Spinal cord (tissue), 10 donors: Measurements from ENCODE around the gene TRAPPC12. TPM values are rescaled to one million over a fixed set of nuclear protein-coding genes. Genes with fewer than 3 reads are reported as not detected.

Experiments used
- DNase-seq, 6 donors: peaks; one replicate each; pipeline versions ENCODE4 v3.0.0 to v3.0.0-alpha.2; 2013 to 2015; ENCODE audit warnings: low spot score in 6 of 6, low read depth in 4 of 6
- H3K27ac ChIP-seq: one replicate; pipeline ENCODE4 v1.5.1; 2013; ENCODE audit warnings: low read depth, low read length, control low read depth
- H3K27me3 ChIP-seq: one replicate; pipeline ENCODE4 v1.6.1; 2013; ENCODE audit warnings: low read length; ENCODE audit not compliant: control insufficient read depth, insufficient read depth
- H3K36me3 ChIP-seq: one replicate; pipeline ENCODE4 v1.6.1; 2013; ENCODE audit warnings: low read length; ENCODE audit not compliant: control insufficient read depth, insufficient read depth
- H3K4me1 ChIP-seq: one replicate; pipeline ENCODE4 v1.6.1; 2013; ENCODE audit warnings: low read length; ENCODE audit not compliant: control insufficient read depth, insufficient read depth
- H3K4me3 ChIP-seq: one replicate; pipeline ENCODE4 v1.5.1; 2013; ENCODE audit warnings: low read depth, low read length, control low read depth
- H3K9me3 ChIP-seq: one replicate; pipeline ENCODE4 v1.6.1; 2013; ENCODE audit warnings: low read length; ENCODE audit not compliant: control insufficient read depth, insufficient read depth
- WGBS: methylation state at CpG from one replicate; pipeline ENCODE4 v1.1.5; 2013; ENCODE audit warnings: missing lambda C conversion rate; ENCODE audit not compliant: insufficient coverage; 5-methylcytosine and 5-hydroxymethylcytosine counted together
- long read RNA-seq, 4 donors: transcript quantifications; one replicate each; lab custom pipeline, GENCODE V29; 2026
- polyA plus RNA-seq, 2 donors: library from polyadenylated mRNA; unstranded; fragments of 120-200 nt; gene quantifications; one replicate each; pipeline ENCODE4 v1.2.1, GENCODE V29; 2013; ENCODE audit not compliant: insufficient read length in 2 of 2
- total RNA-seq, 2 donors: library from RNA; depleted of rRNA in 1 of 2; stranded (reverse); fragments of 120-200 nt in 1 of 2; fragments of >200 nt in 1 of 2; gene quantifications; one replicate each; pipeline versions ENCODE4 v1.2.3 to v1.2.4, GENCODE V29; 2013 to 2014
- donor health status: healthy.

Gene TRAPPC12
- total RNA-seq (10 to 100 TPM; 56.3 to 90.7 TPM), polyA plus RNA-seq (100 to 1,000 TPM; 105 to 139 TPM)
- long read RNA-seq, donor 1, transcript TRAPPC12-201 (12 exons, 2,508 nt), result major isoform, 9 of 17 reads
- long read RNA-seq, donor 1, partial matches to known transcripts, result 0 of 17 reads
- long read RNA-seq, donor 1, other reads (novel, unspliced or antisense), result 0 of 17 reads
- long read RNA-seq, donor 2, transcript TRAPPC12-220 (2 exons, 1,538 nt), result major isoform, 6 of 11 reads
- long read RNA-seq, donor 2, partial matches to known transcripts, result 0 of 11 reads
- long read RNA-seq, donor 2, other reads (novel, unspliced or antisense), result 0 of 11 reads
- long read RNA-seq, donor 3, transcript TRAPPC12-220 (2 exons, 1,538 nt), result major isoform, 10 of 22 reads
- long read RNA-seq, donor 3, transcript TRAPPC12-201 (12 exons, 2,508 nt), result minor isoform, 5 of 22 reads
- long read RNA-seq, donor 3, partial matches to known transcripts, result 5 of 22 reads
- long read RNA-seq, donor 3, other reads (novel, unspliced or antisense), result 0 of 22 reads
- long read RNA-seq, donor 4, transcript TRAPPC12-222 (2 exons, 567 nt), result minor isoform, 6 of 24 reads
- long read RNA-seq, donor 4, transcript TRAPPC12-220 (2 exons, 1,538 nt), result minor isoform, 7 of 24 reads
- long read RNA-seq, donor 4, transcript TRAPPC12-201 (12 exons, 2,508 nt), result major isoform, 9 of 24 reads
- long read RNA-seq, donor 4, partial matches to known transcripts, result 0 of 24 reads
- long read RNA-seq, donor 4, other reads (novel, unspliced or antisense), result 0 of 24 reads

- Histone ChIP-seq H3K27me3 (no peaks in the 10 kb centered on the region), H3K4me3 (peak within 1 kb of the TSS; percentile 83), H3K27ac (peak within 1 kb of the TSS; percentile 94), H3K4me1 (peaks cover 31% of the 10 kb centered on the region), H3K36me3 (peaks cover 13% of the 10 kb centered on the region), H3K9me3 (no peaks in the 10 kb centered on the region)
- WGBS, result 0% methylated on average over 52 of the region's 61 CpGs
- DNase-seq, result peak; percentile 83 to 98 (median 86)
Measured at GRCh38 chr2:3379647-3380534, at the start of gene TRAPPC12. TSS of gene TRAPPC12 (plus strand) at chr2:3379694. CDS start at chr2:3387624, 7,930 bp downstream.

- Histone ChIP-seq H3K4me1 (peaks cover 4% of the 10 kb centered on the region), H3K36me3 (peaks cover 40% of the 10 kb centered on the region), H3K4me3 (no peak overlapping the region), H3K27me3 (no peaks in the 10 kb centered on the region), H3K27ac (no peak overlapping the region), H3K9me3 (no peaks in the 10 kb centered on the region)
- no peak for DNase-seq
- WGBS, result 97% methylated on average over 6 of the region's 8 CpGs
Measured at GRCh38 chr2:3332133-3332532, 47.4 kb upstream of the TRAPPC12 start.

GRCh38 chr2:3334392-3335345 lies 44.8 kb upstream of the TRAPPC12 start:
- Histone ChIP-seq H3K36me3 (peaks cover 39% of the 10 kb centered on the region), H3K27me3 (no peaks in the 10 kb centered on the region), H3K9me3 (no peaks in the 10 kb centered on the region), H3K4me1 (peaks cover 4% of the 10 kb centered on the region), H3K27ac (no peak overlapping the region), H3K4me3 (no peak overlapping the region)
- DNase-seq, result no peak
- WGBS, result 85% methylated on average over 23 of the region's 24 CpGs

- H3K4me1 ChIP-seq, result peaks cover 4% of the 10 kb centered on the region
- peaks cover 39% of the 10 kb centered on the region for H3K36me3 ChIP-seq
- H3K9me3 ChIP-seq, result no peaks in the 10 kb centered on the region
- no peak for DNase-seq
- no peak overlapping the region for H3K4me3 ChIP-seq
- H3K27ac ChIP-seq, result no peak overlapping the region
- H3K27me3 ChIP-seq, result no peaks in the 10 kb centered on the region
- no CpG with 5 or more reads among the region's 2 CpGs for WGBS
Measured at GRCh38 chr2:3336844-3337243, 42.6 kb upstream of the TRAPPC12 start.

GRCh38 chr2:3338340-3338739 lies 41.2 kb upstream of the TRAPPC12 start:
- H3K4me3 ChIP-seq, result no peak overlapping the region
- H3K27ac ChIP-seq, result no peak overlapping the region
- no peak for DNase-seq
- no peaks in the 10 kb centered on the region for H3K27me3 ChIP-seq
- peaks cover 39% of the 10 kb centered on the region for H3K36me3 ChIP-seq
- WGBS, result 94% methylated on average over 7 of the region's 10 CpGs
- no peaks in the 10 kb centered on the region for H3K9me3 ChIP-seq
- peaks cover 4% of the 10 kb centered on the region for H3K4me1 ChIP-seq

- no peak overlapping the region for H3K4me3 ChIP-seq
- H3K36me3 ChIP-seq, result peaks cover 34% of the 10 kb centered on the region
- no peaks in the 10 kb centered on the region for H3K27me3 ChIP-seq
- DNase-seq, result no peak
- H3K27ac ChIP-seq, result no peak overlapping the region
- WGBS, result 94% methylated on average over 5 of the region's 10 CpGs
- no peaks in the 10 kb centered on the region for H3K9me3 ChIP-seq
- peaks cover 2% of the 10 kb centered on the region for H3K4me1 ChIP-seq
Measured at GRCh38 chr2:3340144-3340543, 39.4 kb upstream of the TRAPPC12 start.

GRCh38 chr2:3341336-3341735 lies 38.2 kb upstream of the TRAPPC12 start:
- Histone ChIP-seq H3K27me3 (no peaks in the 10 kb centered on the region), H3K4me3 (no peak overlapping the region), H3K9me3 (no peaks in the 10 kb centered on the region), H3K36me3 (peaks cover 26% of the 10 kb centered on the region), H3K4me1 (no peaks in the 10 kb centered on the region), H3K27ac (no peak overlapping the region)
- 97% methylated on average over 8 of the region's 8 CpGs for WGBS
- DNase-seq, result no peak

- H3K9me3 ChIP-seq, result no peaks in the 10 kb centered on the region
- no peaks in the 10 kb centered on the region for H3K4me1 ChIP-seq
- DNase-seq, result no peak
- no peak overlapping the region for H3K27ac ChIP-seq
- peaks cover 22% of the 10 kb centered on the region for H3K36me3 ChIP-seq
- H3K4me3 ChIP-seq, result no peak overlapping the region
- WGBS, result 93% methylated on average over 8 of the region's 9 CpGs
- H3K27me3 ChIP-seq, result no peaks in the 10 kb centered on the region
Measured at GRCh38 chr2:3342324-3342723, 37.2 kb upstream of the TRAPPC12 start.
